GM12801 (cell line): ENCODE data around the gene MATN4.

Experiments
- CTCF ChIP-seq: IDR thresholded peaks from one replicate; pipeline ENCODE4 v1.5.1; 2011; ENCODE audit warnings: control low read depth; ENCODE audit not compliant: insufficient read length; ENCODE audit errors: extremely low read depth

MATN4 gene

GRCh38 chr20:45246109-45246508, 62.0 kb downstream of the MATN4 start:
- TF ChIP-seq CTCF: no peak
